ENCODE data around the gene ATP5F1A.
"Not testable (repeated sequence)": the region's sequence is repeated elsewhere in the genome, so short reads cannot be mapped to it uniquely, and the experiment has no call there.

ATP5F1A gene

GRCh38 chr18:46130549-46130948 is 32.5 kb upstream of the ATP5F1A start:
- not testable (repeated sequence) for H3K18ac ChIP-seq (ENCODE audit: low read length); H3K79me1 ChIP-seq (ENCODE audit: low read length); H2BK15ac ChIP-seq (replicated peaks; ENCODE audit: low read depth); H3K4me3 ChIP-seq (ENCODE audit: low read length); H4K8ac ChIP-seq (ENCODE audit: low read depth, low read length); H2BK120ac ChIP-seq (ENCODE audit: low read depth, low read length); H3K56ac ChIP-seq (ENCODE audit: low read length); H3K4ac ChIP-seq (ENCODE audit: low read depth, low read length); H3K4me1 ChIP-seq (ENCODE audit: control insufficient read depth, low read depth, low read length); H3K27ac ChIP-seq (ENCODE audit: low read depth, low read length); H3K79me2 ChIP-seq (ENCODE audit: control insufficient read depth, insufficient read depth, low read length); H2AK5ac ChIP-seq (ENCODE audit: low read length); H2BK5ac ChIP-seq (ENCODE audit: low read length); H3K27me3 ChIP-seq (ENCODE audit: insufficient read depth, low read length, poor library complexity); H3K23ac ChIP-seq (ENCODE audit: low read length); H3K4me2 ChIP-seq (ENCODE audit: low read length); H4K5ac ChIP-seq (ENCODE audit: low read length); DNase-seq; H3K36me3 ChIP-seq (ENCODE audit: control insufficient read depth, insufficient read depth, low read length); H3K9ac ChIP-seq (ENCODE audit: low read length)
- no CpG with 5 or more reads among the region's 8 CpGs for WGBS (ENCODE audit: extremely low coverage, insufficient coverage, low lambda C conversion rate)

GRCh38 chr18:46130061-46130460 is 32.0 kb upstream of the ATP5F1A start:
- no peak overlapping the region for H2BK15ac ChIP-seq (replicated peaks; ENCODE audit: low read depth)

GRCh38 chr18:46126625-46127024 is 28.5 kb upstream of the ATP5F1A start:
- H3K4me2 ChIP-seq (ENCODE audit: low read length); H4K5ac ChIP-seq (ENCODE audit: low read length); H2BK120ac ChIP-seq (ENCODE audit: low read depth, low read length); H3K56ac ChIP-seq (ENCODE audit: low read length); H3K4ac ChIP-seq (ENCODE audit: low read depth, low read length); H4K8ac ChIP-seq (ENCODE audit: low read depth, low read length); H2BK15ac ChIP-seq (replicated peaks; ENCODE audit: low read depth); DNase-seq; H3K9ac ChIP-seq (ENCODE audit: low read length); H3K36me3 ChIP-seq (ENCODE audit: control insufficient read depth, insufficient read depth, low read length); H3K4me1 ChIP-seq (ENCODE audit: control insufficient read depth, low read depth, low read length); H3K79me2 ChIP-seq (ENCODE audit: control insufficient read depth, insufficient read depth, low read length); H3K27ac ChIP-seq (ENCODE audit: low read depth, low read length); H2AK5ac ChIP-seq (ENCODE audit: low read length); H2BK5ac ChIP-seq (ENCODE audit: low read length); H3K4me3 ChIP-seq (ENCODE audit: low read length); H3K79me1 ChIP-seq (ENCODE audit: low read length); H3K27me3 ChIP-seq (ENCODE audit: insufficient read depth, low read length, poor library complexity); H3K18ac ChIP-seq (ENCODE audit: low read length); H3K23ac ChIP-seq (ENCODE audit: low read length): not testable (repeated sequence)
- no CpG with 5 or more reads among the region's 4 CpGs for WGBS (ENCODE audit: extremely low coverage, insufficient coverage, low lambda C conversion rate)

More at GRCh38 chr18:46130061-46130460, 32.0 kb upstream of the ATP5F1A start:
- H3K56ac ChIP-seq (ENCODE audit: low read length) = no peak overlapping the region
- no CpG with 5 or more reads among the region's 2 CpGs for WGBS (ENCODE audit: extremely low coverage, insufficient coverage, low lambda C conversion rate)
- no peak overlapping the region for H2AK5ac ChIP-seq (ENCODE audit: low read length)
- no peak overlapping the region for H3K18ac ChIP-seq (ENCODE audit: low read length)
- H3K27ac ChIP-seq (ENCODE audit: low read depth, low read length) = no peak overlapping the region
- H2BK120ac ChIP-seq (ENCODE audit: low read depth, low read length) = no peak overlapping the region
- H3K4me2 ChIP-seq (ENCODE audit: low read length) = no peak overlapping the region
- H3K4me1 ChIP-seq (ENCODE audit: control insufficient read depth, low read depth, low read length) = no peaks in the 10 kb centered on the region
- no peak overlapping the region for H2BK5ac ChIP-seq (ENCODE audit: low read length)
- H3K23ac ChIP-seq (ENCODE audit: low read length) = no peak overlapping the region
- no peak overlapping the region for H4K8ac ChIP-seq (ENCODE audit: low read depth, low read length)
- DNase-seq = no peak
- no peaks in the 10 kb centered on the region for H3K27me3 ChIP-seq (ENCODE audit: insufficient read depth, low read length, poor library complexity)
- no peak overlapping the region for H4K5ac ChIP-seq (ENCODE audit: low read length)
- no peaks in the 10 kb centered on the region for H3K79me2 ChIP-seq (ENCODE audit: control insufficient read depth, insufficient read depth, low read length)
- H3K4ac ChIP-seq (ENCODE audit: low read depth, low read length) = no peak overlapping the region
- no peak overlapping the region for H3K4me3 ChIP-seq (ENCODE audit: low read length)
- H3K79me1 ChIP-seq (ENCODE audit: low read length) = no peaks in the 10 kb centered on the region
- H3K9ac ChIP-seq (ENCODE audit: low read length) = no peak overlapping the region
- H3K36me3 ChIP-seq (ENCODE audit: control insufficient read depth, insufficient read depth, low read length) = no peaks in the 10 kb centered on the region

GRCh38 chr18:46113751-46114150 is 15.7 kb upstream of the ATP5F1A start:
- Histone ChIP-seq H3K18ac (ENCODE audit: low read length) (no peak overlapping the region), H3K4me2 (ENCODE audit: low read length) (no peak overlapping the region), H3K23ac (ENCODE audit: low read length) (no peak overlapping the region), H2BK120ac (ENCODE audit: low read depth, low read length) (no peak overlapping the region), H3K36me3 (ENCODE audit: control insufficient read depth, insufficient read depth, low read length) (no peaks in the 10 kb centered on the region), H3K79me2 (ENCODE audit: control insufficient read depth, insufficient read depth, low read length) (no peaks in the 10 kb centered on the region), H2AK5ac (ENCODE audit: low read length) (no peak overlapping the region), H2BK15ac (replicated peaks; ENCODE audit: low read depth) (no peak overlapping the region), H3K9ac (ENCODE audit: low read length) (no peak overlapping the region), H3K4ac (ENCODE audit: low read depth, low read length) (no peak overlapping the region), H4K8ac (ENCODE audit: low read depth, low read length) (no peak overlapping the region), H3K4me1 (ENCODE audit: control insufficient read depth, low read depth, low read length) (peaks cover 2% of the 10 kb centered on the region), H3K56ac (ENCODE audit: low read length) (no peak overlapping the region), H3K79me1 (ENCODE audit: low read length) (peaks cover 2% of the 10 kb centered on the region), H2BK5ac (ENCODE audit: low read length) (no peak overlapping the region), H3K4me3 (ENCODE audit: low read length) (no peak overlapping the region), H3K27ac (ENCODE audit: low read depth, low read length) (peak overlapping the region; percentile 56), H3K27me3 (ENCODE audit: insufficient read depth, low read length, poor library complexity) (no peaks in the 10 kb centered on the region), H4K5ac (ENCODE audit: low read length) (no peak overlapping the region)
- DNase-seq = peak; percentile 80
- no CpG with 5 or more reads among the region's 1 CpG for WGBS (ENCODE audit: extremely low coverage, insufficient coverage, low lambda C conversion rate)

- H3K4me1 ChIP-seq (ENCODE audit: control insufficient read depth, low read depth, low read length) = peaks cover 2% of the 10 kb centered on the region
- no peak overlapping the region for H3K56ac ChIP-seq (ENCODE audit: low read length)
- no peak overlapping the region for H3K18ac ChIP-seq (ENCODE audit: low read length)
- no peak overlapping the region for H3K23ac ChIP-seq (ENCODE audit: low read length)
- H4K8ac ChIP-seq (ENCODE audit: low read depth, low read length) = no peak overlapping the region
- no peak overlapping the region for H3K4me2 ChIP-seq (ENCODE audit: low read length)
- DNase-seq = peak; percentile 57
- H3K36me3 ChIP-seq (ENCODE audit: control insufficient read depth, insufficient read depth, low read length) = no peaks in the 10 kb centered on the region
- H2BK15ac ChIP-seq (replicated peaks; ENCODE audit: low read depth) = no peak overlapping the region
- no peak overlapping the region for H3K27ac ChIP-seq (ENCODE audit: low read depth, low read length)
- no peak overlapping the region for H4K5ac ChIP-seq (ENCODE audit: low read length)
- H3K9ac ChIP-seq (ENCODE audit: low read length) = no peak overlapping the region
- peaks cover 4% of the 10 kb centered on the region for H3K79me1 ChIP-seq (ENCODE audit: low read length)
- H2BK5ac ChIP-seq (ENCODE audit: low read length) = no peak overlapping the region
- H3K27me3 ChIP-seq (ENCODE audit: insufficient read depth, low read length, poor library complexity) = no peaks in the 10 kb centered on the region
- WGBS (ENCODE audit: extremely low coverage, insufficient coverage, low lambda C conversion rate) = no CpG with 5 or more reads among the region's 3 CpGs
- no peaks in the 10 kb centered on the region for H3K79me2 ChIP-seq (ENCODE audit: control insufficient read depth, insufficient read depth, low read length)
- H3K4me3 ChIP-seq (ENCODE audit: low read length) = no peak overlapping the region
- no peak overlapping the region for H3K4ac ChIP-seq (ENCODE audit: low read depth, low read length)
- H2BK120ac ChIP-seq (ENCODE audit: low read depth, low read length) = no peak overlapping the region
- no peak overlapping the region for H2AK5ac ChIP-seq (ENCODE audit: low read length)
These were observed 12.3 kb upstream of the ATP5F1A start for GRCh38 chr18:46110406-46110805.

GRCh38 chr18:46109386-46109785 is 11.3 kb upstream of the ATP5F1A start:
- H3K4me1 ChIP-seq (ENCODE audit: control insufficient read depth, low read depth, low read length) = peaks cover 2% of the 10 kb centered on the region

More at GRCh38 chr18:46109386-46109785, 11.3 kb upstream of the ATP5F1A start:
- no peaks in the 10 kb centered on the region for H3K79me2 ChIP-seq (ENCODE audit: control insufficient read depth, insufficient read depth, low read length)
- no peak overlapping the region for H2BK15ac ChIP-seq (replicated peaks; ENCODE audit: low read depth)
- H3K27ac ChIP-seq (ENCODE audit: low read depth, low read length) = no peak overlapping the region
- H2BK120ac ChIP-seq (ENCODE audit: low read depth, low read length) = no peak overlapping the region
- no peak overlapping the region for H3K56ac ChIP-seq (ENCODE audit: low read length)
- H2BK5ac ChIP-seq (ENCODE audit: low read length) = no peak overlapping the region
- H3K4me2 ChIP-seq (ENCODE audit: low read length) = no peak overlapping the region
- no peak overlapping the region for H3K4ac ChIP-seq (ENCODE audit: low read depth, low read length)
- no peaks in the 10 kb centered on the region for H3K36me3 ChIP-seq (ENCODE audit: control insufficient read depth, insufficient read depth, low read length)
- no peak overlapping the region for H3K9ac ChIP-seq (ENCODE audit: low read length)
- H3K27me3 ChIP-seq (ENCODE audit: insufficient read depth, low read length, poor library complexity) = no peaks in the 10 kb centered on the region
- DNase-seq = no peak
- no peak overlapping the region for H4K5ac ChIP-seq (ENCODE audit: low read length)
- no peak overlapping the region for H4K8ac ChIP-seq (ENCODE audit: low read depth, low read length)
- peaks cover 3% of the 10 kb centered on the region for H3K79me1 ChIP-seq (ENCODE audit: low read length)
- H3K23ac ChIP-seq (ENCODE audit: low read length) = no peak overlapping the region
- H3K4me3 ChIP-seq (ENCODE audit: low read length) = no peak overlapping the region
- H3K18ac ChIP-seq (ENCODE audit: low read length) = no peak overlapping the region
- WGBS (ENCODE audit: extremely low coverage, insufficient coverage, low lambda C conversion rate) = no CpG with 5 or more reads among the region's 5 CpGs
- no peak overlapping the region for H2AK5ac ChIP-seq (ENCODE audit: low read length)

Measured in mesendoderm (in vitro differentiated cells).